ENCODE results near the gene PTMA. TPM values are rescaled to one million over a fixed set of nuclear protein-coding genes. Genes with fewer than 3 reads are reported as not detected.

The PTMA gene
- total RNA-seq, 1 donor: 545 TPM

DNA sequence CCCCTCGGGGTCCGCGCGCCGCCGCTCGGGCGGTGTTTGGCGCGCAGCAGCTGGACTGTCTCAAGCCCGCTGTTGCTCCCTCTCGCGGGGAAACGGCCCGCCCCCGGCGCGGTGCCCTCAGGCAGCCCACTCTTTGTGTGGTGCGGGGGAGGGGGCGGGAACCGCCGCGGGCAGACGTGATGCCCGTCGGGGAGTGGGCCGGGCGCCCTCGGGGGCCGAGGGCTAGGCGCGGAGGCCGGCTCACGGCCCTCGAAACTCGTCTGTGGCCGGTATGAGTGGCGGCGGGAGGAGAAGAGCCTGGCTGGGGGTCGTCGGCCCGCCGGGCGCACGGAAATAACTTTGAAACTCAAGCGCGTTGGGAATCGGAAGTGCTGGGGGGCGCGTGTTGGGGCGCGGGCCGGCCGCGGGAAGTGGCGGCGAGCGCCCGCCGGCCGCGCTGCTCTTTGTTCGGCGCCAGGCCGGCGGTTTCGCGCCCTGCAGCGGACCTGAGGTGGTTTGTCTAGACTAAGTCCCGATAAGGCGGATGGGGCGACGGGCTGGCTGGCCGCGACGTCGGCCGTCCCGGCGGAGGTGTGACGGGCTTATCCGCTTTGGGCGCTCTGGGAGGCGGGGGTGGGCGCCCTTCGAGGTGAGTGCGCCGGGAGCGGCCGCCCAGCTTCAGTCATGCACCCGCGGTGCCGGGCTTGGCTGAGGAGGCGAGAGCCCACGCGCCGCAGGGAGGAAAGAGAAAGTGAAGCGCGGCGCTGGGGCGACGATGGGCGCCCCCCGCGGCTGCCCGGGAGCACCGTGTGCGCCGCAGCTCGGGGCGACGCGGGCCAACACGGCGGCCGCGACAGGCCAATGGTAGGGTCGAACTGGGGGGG, 679 bp downstream of the PTMA start:
- no peak overlapping the region for H2AFZ ChIP-seq (ENCODE audit: low read length)
- peaks cover 18% of the 10 kb centered on the region for H3K36me3 ChIP-seq (ENCODE audit: insufficient read depth, low read length)
- peak overlapping the region; percentile 81 for H3K4me2 ChIP-seq (ENCODE audit: insufficient read depth, low read length)
- no peaks in the 10 kb centered on the region for H3K27me3 ChIP-seq (ENCODE audit: insufficient read depth, low read length)
- H3K4me1 ChIP-seq (ENCODE audit: insufficient read depth, low read length): peaks cover 24% of the 10 kb centered on the region
- H3K4me3 ChIP-seq (ENCODE audit: insufficient read depth, low read length): peak overlapping the region; percentile 95
- H4K20me1 ChIP-seq (ENCODE audit: insufficient read depth, low read length): peaks cover 33% of the 10 kb centered on the region
- TF ChIP-seq, protein P1, sequence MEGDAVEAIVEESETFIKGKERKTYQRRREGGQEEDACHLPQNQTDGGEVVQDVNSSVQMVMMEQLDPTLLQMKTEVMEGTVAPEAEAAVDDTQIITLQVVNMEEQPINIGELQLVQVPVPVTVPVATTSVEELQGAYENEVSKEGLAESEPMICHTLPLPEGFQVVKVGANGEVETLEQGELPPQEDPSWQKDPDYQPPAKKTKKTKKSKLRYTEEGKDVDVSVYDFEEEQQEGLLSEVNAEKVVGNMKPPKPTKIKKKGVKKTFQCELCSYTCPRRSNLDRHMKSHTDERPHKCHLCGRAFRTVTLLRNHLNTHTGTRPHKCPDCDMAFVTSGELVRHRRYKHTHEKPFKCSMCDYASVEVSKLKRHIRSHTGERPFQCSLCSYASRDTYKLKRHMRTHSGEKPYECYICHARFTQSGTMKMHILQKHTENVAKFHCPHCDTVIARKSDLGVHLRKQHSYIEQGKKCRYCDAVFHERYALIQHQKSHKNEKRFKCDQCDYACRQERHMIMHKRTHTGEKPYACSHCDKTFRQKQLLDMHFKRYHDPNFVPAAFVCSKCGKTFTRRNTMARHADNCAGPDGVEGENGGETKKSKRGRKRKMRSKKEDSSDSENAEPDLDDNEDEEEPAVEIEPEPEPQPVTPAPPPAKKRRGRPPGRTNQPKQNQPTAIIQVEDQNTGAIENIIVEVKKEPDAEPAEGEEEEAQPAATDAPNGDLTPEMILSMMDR (IDR thresholded peaks at IDR 0.05; ENCODE audit: extremely low read depth, low read depth, low read length): no peak
- H3K27ac ChIP-seq (ENCODE audit: low read depth, low read length): peak overlapping the region; percentile 60
- H3K9me3 ChIP-seq (ENCODE audit: low read depth, low read length): no peaks in the 10 kb centered on the region
- H3K79me2 ChIP-seq (ENCODE audit: insufficient read depth, low read length): peaks cover 53% of the 10 kb centered on the region
- DNase-seq (ENCODE audit: insufficient read length, low spot score, missing footprints): peak; percentile 89

DNA sequence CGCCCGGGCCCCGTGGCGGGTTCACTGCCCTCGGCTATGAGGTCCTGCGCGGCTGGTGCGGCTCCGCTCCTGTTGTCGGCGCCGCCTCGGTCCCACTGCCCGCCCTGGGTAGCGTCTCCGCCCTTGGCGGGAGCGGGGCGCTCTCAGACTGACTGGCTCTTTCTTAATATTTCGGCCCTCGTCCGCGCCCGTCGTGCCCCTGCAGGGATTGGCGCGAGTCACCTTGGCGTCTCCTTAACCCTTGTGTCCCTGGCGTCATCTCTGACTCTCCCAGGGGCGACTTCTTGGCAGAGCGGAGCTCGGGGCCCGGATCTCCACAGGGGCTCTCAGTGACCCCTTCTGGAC, 1.3 kb downstream of the PTMA start:
- Histone ChIP-seq H3K27ac (ENCODE audit: low read depth, low read length) (peak overlapping the region; percentile 60), H4K20me1 (ENCODE audit: insufficient read depth, low read length) (peaks cover 37% of the 10 kb centered on the region), H3K9me3 (ENCODE audit: low read depth, low read length) (no peaks in the 10 kb centered on the region), H3K36me3 (ENCODE audit: insufficient read depth, low read length) (peaks cover 18% of the 10 kb centered on the region), H2AFZ (ENCODE audit: low read length) (no peak overlapping the region), H3K4me2 (ENCODE audit: insufficient read depth, low read length) (peak overlapping the region; percentile 81), H3K4me3 (ENCODE audit: insufficient read depth, low read length) (peak overlapping the region; percentile 95), H3K4me1 (ENCODE audit: insufficient read depth, low read length) (peaks cover 25% of the 10 kb centered on the region), H3K79me2 (ENCODE audit: insufficient read depth, low read length) (peaks cover 53% of the 10 kb centered on the region), H3K27me3 (ENCODE audit: insufficient read depth, low read length) (no peaks in the 10 kb centered on the region)
- TF ChIP-seq, protein P1 (IDR thresholded peaks at IDR 0.05; ENCODE audit: extremely low read depth, low read depth, low read length): no peak
- DNase-seq (ENCODE audit: insufficient read length, low spot score, missing footprints): peak; percentile 83

DNA sequence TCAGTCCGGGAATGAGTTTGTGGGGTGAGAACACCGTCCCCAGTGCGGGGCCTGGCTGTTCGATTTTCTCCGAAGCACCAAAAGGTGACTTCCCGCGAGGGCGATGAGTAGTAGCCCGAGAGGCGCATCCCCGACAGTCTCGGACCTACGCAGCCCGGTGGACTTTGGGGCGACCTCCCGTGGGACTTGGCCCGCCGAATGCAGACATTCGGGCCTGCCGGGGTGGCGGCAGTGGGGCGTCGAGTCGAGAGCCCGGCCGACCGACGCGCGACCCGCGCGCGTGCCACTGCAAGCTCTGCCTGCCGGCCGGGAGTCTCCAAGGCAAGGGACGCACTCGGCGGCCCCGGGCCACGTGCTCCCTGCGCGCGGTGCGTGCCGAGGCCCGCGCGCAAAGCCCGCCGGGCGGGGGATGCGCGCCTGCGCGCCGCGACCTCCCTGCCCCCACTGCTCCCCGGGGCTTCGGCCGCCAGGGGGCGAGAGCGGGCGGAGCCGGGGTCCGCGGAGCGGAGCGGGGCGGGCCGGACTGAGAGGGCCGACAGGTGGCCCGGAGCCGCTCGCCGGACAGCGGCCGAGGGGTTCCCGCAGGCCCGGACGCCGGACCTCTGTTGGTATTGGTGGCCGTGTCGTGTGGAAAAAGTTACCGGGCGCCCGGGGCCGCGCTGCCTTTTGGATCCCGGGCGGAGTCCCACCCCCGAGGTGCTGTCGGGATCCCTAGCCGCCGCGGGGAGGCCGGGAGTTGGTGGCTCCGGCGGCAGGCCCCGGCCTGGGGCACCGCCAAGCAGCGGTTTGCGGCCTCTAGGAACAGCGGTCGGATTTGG, 1.9 kb downstream of the PTMA start:
- Histone ChIP-seq H3K36me3 (ENCODE audit: insufficient read depth, low read length) (peaks cover 18% of the 10 kb centered on the region), H3K9me3 (ENCODE audit: low read depth, low read length) (no peaks in the 10 kb centered on the region), H3K79me2 (ENCODE audit: insufficient read depth, low read length) (peaks cover 53% of the 10 kb centered on the region), H3K4me3 (ENCODE audit: insufficient read depth, low read length) (peak overlapping the region; percentile 95), H2AFZ (ENCODE audit: low read length) (peak overlapping the region; percentile 54), H3K4me1 (ENCODE audit: insufficient read depth, low read length) (peaks cover 28% of the 10 kb centered on the region), H3K27me3 (ENCODE audit: insufficient read depth, low read length) (no peaks in the 10 kb centered on the region), H4K20me1 (ENCODE audit: insufficient read depth, low read length) (peaks cover 37% of the 10 kb centered on the region), H3K27ac (ENCODE audit: low read depth, low read length) (peak overlapping the region; percentile 61), H3K4me2 (ENCODE audit: insufficient read depth, low read length) (peak overlapping the region; percentile 81)
- TF ChIP-seq, protein P1 (IDR thresholded peaks at IDR 0.05; ENCODE audit: extremely low read depth, low read depth, low read length): peak; percentile 60
- peak; percentile 99 for DNase-seq (ENCODE audit: insufficient read length, low spot score, missing footprints)
